Measurements from ENCODE around the gene SIAE.

The SIAE gene, protein sequence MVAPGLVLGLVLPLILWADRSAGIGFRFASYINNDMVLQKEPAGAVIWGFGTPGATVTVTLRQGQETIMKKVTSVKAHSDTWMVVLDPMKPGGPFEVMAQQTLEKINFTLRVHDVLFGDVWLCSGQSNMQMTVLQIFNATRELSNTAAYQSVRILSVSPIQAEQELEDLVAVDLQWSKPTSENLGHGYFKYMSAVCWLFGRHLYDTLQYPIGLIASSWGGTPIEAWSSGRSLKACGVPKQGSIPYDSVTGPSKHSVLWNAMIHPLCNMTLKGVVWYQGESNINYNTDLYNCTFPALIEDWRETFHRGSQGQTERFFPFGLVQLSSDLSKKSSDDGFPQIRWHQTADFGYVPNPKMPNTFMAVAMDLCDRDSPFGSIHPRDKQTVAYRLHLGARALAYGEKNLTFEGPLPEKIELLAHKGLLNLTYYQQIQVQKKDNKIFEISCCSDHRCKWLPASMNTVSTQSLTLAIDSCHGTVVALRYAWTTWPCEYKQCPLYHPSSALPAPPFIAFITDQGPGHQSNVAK
- total RNA-seq: 2.7 to 5.9 (median 4.1) reads per million in 4 donors

DNA sequence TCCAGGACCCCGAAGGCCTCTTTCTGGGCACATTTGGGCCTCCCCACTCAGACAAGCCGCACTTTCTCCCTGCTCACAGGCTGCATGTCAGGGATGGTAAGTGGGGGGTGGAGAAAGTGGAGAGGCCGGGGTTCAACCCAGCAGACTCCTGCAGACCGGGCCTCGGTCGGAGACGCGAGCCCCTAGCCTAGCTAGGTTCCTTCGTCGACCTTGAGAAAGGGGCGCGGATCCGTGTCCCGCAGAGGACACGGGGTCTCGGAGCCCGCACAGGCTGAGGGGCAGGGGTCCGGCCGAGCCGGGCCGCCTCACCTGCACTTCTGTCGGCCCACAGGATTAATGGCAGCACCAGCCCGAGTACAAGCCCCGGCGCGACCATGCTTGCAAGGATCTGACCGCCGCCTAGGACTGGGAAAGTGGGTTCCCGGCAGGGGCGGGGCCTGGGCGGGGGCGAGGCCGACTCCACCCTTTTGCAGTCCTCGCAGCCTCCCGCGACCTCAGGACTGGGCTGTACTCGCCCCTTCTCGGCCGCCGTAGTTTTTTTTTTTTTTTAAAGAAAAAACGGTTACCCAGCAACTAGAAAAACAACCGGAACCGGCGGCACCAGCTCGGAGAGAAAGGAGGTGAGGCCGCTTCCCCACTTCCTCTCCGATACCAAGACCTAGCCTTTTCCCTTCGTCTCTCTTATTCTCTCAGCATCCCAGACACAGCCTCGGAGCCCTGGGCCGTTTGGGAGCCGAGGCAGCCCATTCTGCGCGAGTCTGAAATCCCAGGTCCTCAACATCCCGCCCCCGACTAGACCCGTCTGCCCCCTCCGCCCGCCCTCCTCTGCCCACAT lies at the start of gene SIAE, which contains the start of gene SPA17:
Gene SIAE (minus strand): TSS at position 407 of the 835 bp plus-strand sequence. CDS start 31 bp downstream, at position 376.
Gene SPA17 (plus strand): TSS at position 572 of the 835 bp plus-strand sequence. CDS start 1,361 bp downstream, outside the sequence.
- DNase-seq: peak; percentile 69 to 94 (median 80)

DNA sequence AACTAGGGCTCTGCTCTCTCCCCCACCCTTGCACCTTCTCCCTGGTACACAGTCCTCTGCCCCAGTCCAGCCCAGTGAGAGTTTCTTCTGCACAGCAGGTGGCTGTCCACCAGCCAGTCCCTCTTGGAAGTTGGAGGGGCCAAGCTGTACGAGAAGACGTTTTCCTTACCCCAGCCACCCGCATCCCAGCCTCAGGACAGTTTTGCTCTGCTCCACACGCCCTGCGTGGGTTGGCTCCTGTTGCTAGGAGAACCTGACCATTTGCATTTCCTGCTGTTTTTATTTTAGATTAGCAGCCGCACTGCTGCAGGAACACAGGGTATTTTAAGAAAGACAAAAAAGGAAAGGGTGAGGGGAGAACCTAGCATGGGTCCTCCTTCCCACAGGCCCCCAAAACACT lies 48.6 kb upstream of the SIAE start:
- DNase-seq: no peak

DNA sequence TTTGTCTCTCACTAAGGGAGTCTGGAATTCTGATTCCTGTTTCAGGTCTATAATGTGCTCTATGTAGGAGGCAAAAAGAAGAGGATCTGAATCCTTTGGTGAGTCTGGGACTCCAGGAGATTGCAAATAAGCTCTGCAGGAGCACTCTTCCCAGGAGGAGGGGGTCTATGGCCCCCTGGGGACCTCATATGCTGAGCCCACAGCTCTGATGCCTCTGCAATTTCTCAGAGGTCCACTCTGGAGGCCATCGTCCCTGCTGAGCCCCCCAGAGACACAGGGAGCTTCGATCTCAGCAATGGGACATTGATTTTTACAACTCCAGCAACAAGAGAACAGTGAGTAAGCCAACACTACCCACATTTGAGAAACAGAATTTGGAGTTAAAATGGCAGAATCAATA lies 46.0 kb upstream of the SIAE start:
- DNase-seq: no peak

DNA sequence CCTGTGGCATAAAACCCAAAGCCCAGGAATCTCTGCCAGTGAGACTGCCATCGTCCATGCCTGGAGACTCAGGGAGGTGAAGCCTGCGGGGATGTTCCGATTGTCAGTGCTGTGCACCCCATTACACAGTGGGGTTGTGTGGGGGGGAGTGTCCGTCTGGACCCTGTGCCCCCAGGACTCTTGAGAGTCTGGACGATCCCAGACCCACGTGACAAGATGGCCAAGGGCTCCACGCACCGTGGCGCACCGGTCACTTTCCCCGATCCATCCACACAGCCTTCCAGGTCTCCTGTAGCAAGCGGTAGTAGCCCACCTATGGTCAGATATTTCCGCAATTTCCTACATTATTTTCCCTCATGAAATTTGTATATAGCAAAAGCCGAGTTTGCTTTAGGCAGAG lies 45.3 kb upstream of the SIAE start:
- no peak for DNase-seq

DNA sequence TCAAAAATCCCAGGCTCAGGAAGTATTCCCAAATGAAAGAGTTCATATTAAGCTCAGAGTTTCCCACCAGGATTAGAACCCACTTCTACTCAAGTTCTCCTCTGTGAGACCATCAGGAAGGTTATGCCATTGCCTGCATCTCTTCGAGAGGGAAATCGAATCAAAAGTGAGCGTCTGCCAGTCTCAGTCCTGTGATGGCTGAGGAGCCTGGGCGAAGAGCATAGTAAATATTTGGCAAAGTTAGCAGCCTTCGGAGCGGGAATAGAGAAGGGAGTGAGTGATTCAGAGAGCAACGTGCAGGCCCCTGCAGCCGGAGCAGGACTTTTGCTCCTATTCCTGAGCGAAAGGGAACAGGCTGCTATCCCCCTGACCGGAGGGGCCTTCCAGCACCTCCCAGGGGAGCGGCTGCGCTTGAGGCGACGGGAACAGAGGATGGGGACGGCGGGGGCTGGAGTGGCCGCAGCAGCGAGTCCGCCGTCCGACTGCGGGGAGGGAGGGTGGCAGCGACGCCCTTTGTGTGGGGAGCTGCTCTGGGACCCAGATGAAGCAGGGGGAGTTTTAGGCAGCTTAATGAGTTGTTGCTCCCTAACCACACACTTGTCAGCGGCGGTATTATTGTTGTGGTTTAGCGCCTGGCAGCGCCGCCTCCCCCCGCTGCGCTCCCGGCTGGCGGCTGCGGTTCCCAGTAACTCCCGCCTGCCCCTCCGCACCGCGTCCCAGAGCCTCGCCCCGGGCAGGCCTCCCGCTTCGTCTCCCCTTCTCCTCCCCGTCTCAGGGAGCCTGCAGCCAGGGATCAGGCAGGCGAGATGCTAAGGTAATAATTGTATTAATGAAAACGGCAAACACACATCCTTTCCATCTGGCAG lies 44.5 kb upstream of the SIAE start:
- peak in 3 of 5 donors; percentile 10 to 22 (median 18) for DNase-seq

DNA sequence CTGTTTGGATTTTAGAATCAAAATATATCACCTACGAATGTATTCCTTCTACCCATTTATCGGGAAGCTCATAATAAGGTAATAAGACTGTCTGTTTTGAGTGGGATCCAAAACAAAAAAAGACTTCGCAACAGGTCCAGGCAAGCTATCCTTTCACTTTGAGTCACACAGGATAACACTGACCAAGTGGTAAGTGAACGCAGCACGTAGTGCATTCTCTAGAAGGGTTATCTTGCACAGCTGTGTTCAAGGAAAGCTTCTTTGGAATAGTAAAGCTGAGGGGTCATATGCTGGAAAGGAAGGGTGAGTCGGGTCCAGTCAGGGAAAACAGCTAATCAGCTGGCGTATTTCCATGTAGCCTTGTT lies 43.9 kb upstream of the SIAE start:
- no peak for DNase-seq

DNA sequence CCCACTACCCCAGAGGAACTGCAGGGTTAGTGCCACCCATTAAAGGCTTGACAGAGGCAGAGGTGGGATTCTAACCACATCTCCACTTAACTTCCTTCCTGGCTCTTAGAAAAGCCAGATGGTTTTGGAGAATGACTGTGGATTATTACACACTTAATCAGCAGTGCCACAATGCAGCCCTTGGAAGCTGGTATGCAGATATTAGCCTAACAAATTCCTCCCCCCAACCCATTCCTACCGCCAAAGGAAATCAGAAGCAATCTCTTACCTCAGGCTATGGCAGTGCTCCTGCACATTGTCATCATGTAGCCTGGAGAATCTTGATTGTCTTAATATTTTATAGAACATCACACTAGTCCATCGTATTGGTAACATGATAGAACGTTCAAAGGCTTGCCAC lies 43.1 kb upstream of the SIAE start:
- DNase-seq: no peak

DNA sequence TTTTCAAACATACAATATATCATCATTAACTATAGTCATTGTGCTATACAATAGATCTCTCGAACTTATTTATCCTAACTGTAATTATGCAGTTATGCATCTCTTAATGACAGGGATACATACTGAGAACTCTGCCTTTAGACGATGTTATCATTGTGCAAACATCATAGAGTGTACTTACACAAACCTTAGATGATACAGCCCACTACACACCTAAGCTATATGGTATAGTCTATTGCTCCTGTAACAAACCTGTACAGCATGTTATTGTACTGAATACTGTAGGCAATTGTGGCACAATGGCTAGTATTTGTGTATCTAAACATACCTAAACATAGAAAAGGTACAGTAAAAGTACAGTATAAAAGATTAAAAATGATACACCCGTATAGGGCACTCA lies 38.9 kb upstream of the SIAE start:
- no peak for DNase-seq

DNA sequence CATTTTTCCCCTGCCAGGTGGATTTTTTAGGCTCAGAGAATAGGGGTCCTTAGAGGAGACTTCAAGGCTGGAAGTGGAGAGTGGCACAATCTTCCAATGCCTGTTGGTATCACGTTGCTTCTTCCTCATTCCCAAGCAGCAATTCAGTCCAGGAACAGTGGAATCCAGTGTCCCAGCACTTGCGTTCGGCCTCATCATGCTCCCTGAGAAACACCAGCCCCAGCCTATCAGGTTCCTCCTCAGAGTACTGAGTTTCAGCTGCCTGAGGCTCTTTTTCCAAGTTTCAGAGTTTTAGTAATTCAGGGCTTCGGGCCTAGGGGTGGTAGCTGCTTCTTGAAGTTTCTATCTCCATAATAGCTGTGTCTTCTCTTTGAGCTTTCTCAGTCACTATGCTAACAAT lies 34.3 kb upstream of the SIAE start:
- no peak for DNase-seq

DNA sequence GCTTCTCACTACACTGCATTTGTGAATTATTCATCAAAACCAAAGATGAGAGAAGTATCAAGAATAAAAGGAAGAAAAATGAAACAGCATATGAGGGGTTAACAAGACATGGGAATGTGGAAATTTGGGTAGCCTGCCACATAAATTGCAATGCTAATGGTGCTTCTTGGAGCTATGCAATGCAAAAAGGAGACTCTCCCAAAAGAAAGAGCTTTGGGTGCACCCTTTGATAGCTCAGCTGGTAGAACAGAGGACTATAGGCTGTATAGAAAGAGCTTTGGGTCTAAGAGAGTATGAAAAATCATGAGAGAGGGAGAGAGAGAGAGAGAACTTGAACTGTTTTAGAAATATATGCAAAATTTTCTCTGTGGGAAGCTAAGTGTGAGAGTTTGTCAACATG lies 26.5 kb upstream of the SIAE start:
- no peak for DNase-seq

DNA sequence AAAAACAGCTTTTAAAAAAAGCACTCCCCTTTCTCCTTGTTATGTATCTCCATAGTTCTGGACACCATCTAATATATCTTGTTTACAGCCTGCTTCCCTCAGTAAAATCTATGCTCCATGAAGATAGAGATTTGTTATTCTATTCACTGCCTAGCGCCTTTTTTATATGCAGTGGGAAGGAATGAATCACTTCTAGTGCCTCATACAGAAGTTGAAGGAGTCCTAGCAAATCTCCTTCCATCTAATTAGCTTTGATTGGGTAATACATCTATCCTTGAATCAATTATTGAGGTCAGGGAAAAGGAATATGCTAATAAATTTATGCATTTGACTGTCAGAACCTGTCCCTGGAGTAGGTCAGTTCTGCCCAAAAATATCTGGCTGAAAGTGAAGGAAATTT lies 26.0 kb upstream of the SIAE start:
- DNase-seq: no peak

DNA sequence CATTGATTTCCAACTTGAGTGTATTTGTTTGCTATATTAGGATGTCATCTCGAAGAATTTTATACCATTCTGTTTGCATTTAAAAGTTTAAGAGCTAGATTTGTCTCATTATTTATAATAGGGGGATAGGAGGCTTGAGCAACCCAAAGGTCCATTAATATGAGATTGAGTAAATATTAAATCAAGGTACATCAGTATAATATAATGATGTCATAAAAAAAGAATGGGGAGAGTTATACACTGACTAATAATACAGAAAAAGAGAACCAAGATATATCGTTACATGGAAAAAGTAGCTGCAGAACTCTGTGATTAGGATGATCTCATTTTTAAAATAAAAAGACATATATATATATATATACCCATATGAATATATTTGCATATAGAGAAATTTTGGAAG lies 19.6 kb upstream of the SIAE start:
- no peak for DNase-seq

DNA sequence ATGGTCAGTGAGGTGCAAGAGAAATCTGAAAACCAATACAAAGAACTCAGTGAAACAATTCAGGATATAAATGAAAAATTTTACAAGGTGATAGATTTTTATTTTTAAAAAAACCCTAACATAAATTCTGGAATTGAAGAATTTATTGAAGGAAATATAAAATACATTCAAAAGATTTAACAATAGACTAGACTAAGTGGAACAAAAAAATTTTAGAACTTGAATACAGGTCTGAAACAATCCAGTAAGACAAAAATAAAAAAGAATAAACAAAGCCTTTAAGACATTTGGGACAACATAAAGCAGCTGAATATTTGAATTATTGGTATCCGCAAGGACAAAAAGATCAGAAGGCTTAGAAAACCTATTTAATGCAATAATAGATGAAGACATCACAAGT lies 8.9 kb upstream of the SIAE start:
- DNase-seq: no peak

DNA sequence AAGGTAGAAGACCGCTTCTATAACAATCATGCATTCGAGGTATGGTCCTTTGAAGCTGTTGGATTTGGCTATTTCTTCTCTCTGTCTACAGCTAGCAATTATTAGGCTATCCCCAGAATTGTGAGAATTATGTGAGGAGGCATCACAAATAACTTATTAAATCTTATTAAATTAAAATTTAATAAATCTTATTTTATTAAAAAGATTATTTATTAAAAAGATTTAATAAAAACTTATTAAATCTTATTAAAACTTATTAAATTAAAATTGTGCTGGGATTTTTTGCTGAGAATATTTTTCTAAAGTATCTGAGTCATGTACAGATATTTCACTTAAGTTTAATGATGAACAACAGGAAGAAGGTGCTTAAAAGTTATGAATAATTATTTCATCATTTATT lies 7.9 kb upstream of the SIAE start:
- no peak for DNase-seq

DNA sequence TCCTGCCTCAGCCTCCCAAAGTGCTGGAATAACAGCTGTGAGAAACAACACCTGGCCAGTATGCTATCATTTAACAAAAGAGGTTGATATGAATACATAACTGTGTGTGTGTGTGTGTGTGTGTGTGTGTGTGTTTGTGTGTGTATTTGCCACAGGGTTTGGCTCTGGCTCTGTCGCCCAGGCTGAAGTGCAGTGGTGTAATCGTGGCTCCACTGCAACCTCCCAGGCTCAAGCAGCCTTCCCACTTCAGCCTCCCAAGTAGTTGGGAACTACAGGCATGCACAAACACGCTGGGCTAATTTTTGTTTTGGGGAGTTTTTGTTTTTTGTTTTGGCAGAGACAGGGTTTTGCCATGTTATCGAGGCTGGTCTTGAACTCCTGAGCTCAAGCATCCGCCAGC lies 4.9 kb upstream of the SIAE start:
- no peak for DNase-seq

DNA sequence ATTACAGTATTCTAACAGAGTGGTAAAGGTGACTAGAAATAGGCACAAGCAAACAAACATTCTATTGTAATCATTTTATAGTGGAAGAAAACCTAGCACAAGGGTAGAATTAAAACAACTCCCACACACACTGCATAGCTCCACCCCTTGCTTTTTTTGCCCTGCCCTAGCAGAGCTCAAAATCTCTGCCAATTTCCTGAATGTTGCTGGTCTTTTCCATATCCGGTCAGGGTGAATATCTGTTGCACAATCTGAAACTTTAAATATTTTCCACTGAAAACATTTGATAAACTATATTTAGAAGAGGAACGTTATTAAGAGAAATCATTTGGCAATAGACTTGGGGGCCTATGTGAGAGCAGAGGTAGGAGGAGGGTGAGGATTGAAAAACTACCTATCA lies 2.8 kb upstream of the SIAE start:
- DNase-seq: no peak

DNA sequence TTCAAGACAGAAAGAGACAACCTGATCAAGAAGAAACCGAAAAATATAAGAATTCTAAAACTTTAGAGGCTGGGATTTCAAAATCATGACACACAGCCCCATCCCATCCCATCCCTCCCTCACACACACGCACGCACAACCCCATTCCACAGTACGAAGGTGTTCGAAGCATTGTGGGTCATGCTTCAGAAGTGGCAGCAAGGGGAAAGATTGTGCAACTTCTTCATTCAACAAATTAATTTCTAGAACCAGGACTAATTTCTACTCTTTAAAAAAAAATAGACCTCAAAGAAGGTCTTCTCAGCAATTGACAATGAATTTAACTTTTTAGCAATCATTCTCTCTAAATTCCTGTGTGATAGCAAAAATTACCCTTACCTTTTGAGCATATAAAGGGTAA lies 1.0 kb upstream of the SIAE start:
- DNase-seq: no peak

DNA sequence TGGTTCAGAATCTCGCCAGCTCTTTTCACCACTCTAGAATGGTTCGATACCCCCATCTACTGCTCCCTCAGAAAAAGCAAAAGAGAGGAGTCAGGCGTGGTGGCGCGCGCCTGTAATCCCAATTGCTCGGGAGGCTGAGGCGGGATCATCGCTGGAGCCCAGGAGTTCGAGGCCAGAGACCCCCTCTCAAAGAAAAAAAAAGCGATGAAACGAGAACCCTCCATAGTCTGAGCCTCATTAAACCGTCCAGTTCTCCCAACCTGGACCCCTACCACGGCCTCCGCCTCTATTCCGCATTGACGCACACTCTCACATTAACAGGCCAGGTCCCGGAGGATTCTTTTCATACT lies 604 bp upstream of the SIAE start:
- no peak for DNase-seq

DNA sequence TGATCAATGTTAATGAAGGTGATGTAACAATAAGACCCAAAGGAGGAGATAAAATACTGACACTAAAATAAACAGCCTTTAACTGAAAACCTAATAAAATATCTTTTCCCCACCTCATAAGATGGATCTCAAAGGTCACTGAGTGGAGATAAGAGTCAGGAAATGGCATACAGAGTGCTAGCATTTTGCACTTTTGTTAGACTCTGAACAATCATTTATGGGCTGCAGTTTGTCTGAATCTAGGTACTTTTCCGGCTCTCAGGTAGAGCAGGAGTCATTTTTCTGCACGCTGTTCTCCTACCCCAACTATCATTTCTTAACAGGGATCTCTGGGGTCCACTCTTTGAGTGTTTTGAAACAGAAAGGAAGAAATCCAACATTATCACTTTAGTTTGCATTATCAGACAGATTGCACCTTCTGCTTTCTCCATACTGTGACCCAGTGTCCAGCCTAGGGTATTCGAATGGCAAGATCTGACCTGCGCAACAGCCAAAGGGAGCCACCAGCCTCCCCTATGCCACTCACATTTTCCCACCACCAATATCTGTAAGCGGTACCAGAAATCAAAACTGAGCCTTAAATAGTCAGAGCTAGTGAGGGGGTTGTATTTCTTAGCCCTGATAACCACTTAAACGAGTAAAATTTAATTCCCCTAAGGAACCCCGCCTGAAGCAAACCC lies 863 bp downstream of the SIAE start:
- no peak for DNase-seq

DNA sequence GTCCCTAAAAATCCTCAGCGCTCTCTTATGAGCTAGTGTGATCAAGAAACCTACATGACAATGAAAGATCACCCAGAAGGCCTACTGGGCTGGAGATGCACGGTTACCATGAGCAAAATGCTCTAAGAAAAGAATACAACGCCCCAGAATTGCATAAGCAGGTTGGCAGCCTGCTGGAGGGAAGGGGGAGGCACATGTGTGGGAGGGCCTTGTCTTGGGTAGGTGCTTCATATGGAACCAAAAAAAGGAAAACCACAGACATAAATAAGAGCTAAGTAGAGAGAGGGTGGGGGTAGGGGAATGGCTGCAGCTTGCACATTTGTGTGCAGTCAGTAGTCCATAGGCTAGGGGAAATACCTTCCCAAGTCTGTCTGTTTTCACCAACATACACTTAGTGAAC lies 2.8 kb downstream of the SIAE start:
- peak in 3 of 5 donors; percentile 25 to 44 (median 29) for DNase-seq

DNA sequence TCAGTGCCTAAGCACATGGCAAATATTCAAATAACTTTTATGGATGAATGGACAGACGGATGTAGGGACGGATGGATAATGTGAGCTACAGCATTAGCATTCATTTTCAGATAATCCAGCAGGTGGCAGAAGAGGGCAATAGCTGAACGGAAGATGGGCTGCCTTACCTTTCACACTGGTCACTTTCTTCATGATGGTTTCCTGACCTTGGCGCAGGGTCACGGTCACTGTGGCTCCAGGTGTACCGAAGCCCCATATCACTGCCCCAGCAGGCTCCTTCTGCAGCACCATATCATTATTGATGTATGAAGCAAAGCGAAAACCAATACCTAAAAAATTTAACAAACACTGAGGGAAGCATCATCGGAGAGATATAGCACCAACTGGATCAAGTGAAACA lies 4.3 kb downstream of the SIAE start:
- peak in 4 of 5 donors; percentile 7 to 48 (median 36) for DNase-seq

DNA sequence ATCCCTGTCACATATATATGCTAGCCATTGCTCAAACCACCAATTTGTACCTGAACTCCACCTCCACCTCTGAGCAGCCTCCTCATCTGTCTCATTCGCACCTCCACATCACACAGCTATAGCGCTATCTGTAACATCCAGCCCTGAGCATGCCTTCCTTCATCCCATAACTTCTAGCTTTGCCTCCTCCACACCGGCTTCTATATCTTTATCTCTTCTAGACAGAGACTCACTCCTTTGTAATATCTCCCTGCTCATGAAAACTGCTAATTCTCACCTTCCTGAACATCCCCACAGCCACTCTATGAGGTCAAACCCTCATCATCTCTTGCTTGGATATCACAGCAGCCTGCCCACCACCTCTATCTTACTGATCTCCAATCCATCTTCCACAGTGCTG lies 5.9 kb downstream of the SIAE start:
- no peak for DNase-seq

Measured in T-helper 1 cell (primary cell).